ENCODE data around the gene MYBL2.

MYBL2 gene

DNA sequence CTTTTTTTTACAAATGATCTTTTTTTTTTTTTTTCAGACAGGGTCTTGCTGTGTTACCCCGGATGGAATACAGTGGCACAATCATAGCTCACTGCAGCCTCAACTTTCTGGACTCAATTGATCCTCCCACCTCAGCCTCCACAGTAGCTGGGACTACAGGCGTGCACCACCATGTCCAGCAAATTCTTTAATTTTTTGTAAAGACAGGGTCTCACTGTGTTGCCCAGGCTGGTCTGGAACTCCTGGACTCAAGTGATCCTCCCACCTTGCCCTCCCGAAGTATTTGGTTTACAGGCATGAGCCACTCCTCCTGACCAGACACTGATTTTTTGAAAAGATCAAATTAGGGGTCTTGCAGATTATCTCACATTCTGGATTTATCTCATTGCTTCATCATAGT, 11.0 kb upstream of the MYBL2 start:
- no peak for DNase-seq (ENCODE audit: insufficient read length, low spot score)
- no peak for FAIRE-seq
- TF ChIP-seq, protein P1, sequence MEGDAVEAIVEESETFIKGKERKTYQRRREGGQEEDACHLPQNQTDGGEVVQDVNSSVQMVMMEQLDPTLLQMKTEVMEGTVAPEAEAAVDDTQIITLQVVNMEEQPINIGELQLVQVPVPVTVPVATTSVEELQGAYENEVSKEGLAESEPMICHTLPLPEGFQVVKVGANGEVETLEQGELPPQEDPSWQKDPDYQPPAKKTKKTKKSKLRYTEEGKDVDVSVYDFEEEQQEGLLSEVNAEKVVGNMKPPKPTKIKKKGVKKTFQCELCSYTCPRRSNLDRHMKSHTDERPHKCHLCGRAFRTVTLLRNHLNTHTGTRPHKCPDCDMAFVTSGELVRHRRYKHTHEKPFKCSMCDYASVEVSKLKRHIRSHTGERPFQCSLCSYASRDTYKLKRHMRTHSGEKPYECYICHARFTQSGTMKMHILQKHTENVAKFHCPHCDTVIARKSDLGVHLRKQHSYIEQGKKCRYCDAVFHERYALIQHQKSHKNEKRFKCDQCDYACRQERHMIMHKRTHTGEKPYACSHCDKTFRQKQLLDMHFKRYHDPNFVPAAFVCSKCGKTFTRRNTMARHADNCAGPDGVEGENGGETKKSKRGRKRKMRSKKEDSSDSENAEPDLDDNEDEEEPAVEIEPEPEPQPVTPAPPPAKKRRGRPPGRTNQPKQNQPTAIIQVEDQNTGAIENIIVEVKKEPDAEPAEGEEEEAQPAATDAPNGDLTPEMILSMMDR (IDR thresholded peaks at IDR 0.05; ENCODE audit: insufficient read depth, missing control alignments), result no peak

DNA sequence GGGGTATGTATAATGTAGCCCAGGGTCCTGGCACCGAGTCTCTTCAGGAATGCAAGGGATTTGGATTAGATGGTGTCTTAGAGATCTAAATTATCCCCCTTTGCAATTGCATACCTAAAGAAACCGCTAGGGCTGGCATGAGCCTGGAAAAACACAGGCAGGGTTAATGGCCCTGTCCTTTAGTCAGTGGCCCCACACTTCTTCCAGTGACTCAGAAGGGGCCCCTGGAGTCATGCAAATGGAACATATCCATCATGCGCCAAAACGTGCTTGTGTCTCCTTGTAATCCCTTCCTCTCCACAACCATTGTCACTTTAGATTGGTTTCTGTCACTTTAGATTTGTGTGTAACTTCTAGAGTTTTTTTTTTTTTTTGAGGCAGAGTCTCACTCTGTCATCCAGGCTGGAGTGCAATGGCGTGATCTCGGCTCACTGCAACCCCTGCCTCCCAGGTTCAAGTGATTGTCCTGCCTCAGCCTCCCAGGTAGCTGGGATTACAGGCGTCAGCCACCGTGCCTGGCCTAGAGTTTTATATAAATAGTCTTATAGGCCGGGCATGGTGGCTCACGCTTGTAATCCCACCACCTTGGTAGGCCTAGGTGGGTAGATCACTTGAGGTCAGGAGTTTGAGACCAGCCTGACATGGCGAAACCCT, 8.7 kb upstream of the MYBL2 start:
- TF ChIP-seq, protein P1 (IDR thresholded peaks at IDR 0.05; ENCODE audit: insufficient read depth, missing control alignments), result peak; percentile 5
- DNase-seq (ENCODE audit: insufficient read length, low spot score), result no peak
- no peak for FAIRE-seq

DNA sequence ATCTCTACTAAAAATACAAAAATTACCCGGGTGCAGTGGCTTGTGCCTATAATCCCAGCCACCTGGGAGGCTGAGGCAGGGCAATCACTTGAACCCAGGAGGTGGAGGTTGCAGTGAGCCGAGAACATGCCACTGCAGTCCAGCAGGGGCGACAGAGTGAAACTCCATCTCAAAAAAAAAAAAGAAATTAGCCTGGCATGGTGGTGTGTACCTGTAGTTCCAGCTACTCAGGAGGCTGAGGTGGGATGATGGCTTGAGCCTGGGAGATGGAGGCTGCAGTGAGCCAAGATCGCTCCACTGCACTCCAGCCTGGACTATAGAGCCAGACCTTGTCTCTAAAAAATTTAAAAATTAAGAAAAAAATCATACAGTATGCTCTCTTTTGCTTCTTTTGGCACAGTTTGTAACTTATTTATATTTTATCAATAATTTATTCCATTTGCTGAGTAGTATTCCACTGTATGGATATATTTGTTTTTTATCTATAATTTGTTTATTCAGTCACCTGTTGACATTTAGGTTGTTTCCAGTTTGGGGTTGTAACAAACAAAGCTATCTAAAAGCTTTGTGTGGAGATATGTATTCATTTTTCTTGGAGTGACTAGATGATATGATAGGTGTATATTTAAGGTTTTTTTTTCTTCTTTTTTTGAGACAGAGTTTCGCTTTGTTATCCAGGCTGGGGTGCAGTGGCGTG, 8.0 kb upstream of the MYBL2 start:
- TF ChIP-seq, protein P1 (IDR thresholded peaks at IDR 0.05; ENCODE audit: insufficient read depth, missing control alignments), result no peak
- FAIRE-seq, result no peak
- DNase-seq (ENCODE audit: insufficient read length, low spot score), result no peak

DNA sequence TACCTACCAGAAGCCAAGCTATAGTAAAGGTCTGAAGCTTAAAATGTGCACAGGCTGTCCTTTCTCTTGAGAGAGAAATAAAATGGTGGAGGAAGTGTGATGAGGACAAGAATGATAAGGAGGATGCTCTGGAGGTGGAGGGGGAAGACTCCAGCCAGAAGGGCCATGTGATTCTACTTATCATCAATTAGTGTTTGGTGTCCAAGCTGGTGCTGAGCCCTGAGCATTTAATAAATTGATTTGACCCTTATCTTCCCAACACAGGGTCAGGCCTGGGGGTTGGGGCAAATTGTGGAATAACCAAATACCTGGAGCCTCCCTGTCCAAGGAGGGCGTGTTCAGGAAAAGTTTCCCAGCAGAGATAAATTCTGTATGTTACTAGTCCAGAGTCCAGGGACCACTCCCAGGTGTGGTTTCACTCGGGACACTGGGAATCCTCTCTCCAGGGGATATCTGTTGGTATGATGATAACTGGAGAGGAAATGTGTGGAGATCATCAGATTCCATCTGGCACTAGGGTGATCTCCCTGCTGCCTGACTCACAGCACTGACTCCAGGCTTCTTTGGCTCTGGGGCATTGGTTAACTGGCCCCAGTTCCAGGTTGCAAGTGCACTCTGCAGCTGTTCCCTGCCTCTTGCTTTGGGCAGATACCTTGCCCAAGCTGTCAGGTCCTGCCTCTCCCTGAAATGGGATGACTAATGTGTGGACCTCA, 3.8 kb upstream of the MYBL2 start:
- no peak for FAIRE-seq
- TF ChIP-seq, protein P1 (IDR thresholded peaks at IDR 0.05; ENCODE audit: insufficient read depth, missing control alignments), result no peak
- DNase-seq (ENCODE audit: insufficient read length, low spot score), result no peak

DNA sequence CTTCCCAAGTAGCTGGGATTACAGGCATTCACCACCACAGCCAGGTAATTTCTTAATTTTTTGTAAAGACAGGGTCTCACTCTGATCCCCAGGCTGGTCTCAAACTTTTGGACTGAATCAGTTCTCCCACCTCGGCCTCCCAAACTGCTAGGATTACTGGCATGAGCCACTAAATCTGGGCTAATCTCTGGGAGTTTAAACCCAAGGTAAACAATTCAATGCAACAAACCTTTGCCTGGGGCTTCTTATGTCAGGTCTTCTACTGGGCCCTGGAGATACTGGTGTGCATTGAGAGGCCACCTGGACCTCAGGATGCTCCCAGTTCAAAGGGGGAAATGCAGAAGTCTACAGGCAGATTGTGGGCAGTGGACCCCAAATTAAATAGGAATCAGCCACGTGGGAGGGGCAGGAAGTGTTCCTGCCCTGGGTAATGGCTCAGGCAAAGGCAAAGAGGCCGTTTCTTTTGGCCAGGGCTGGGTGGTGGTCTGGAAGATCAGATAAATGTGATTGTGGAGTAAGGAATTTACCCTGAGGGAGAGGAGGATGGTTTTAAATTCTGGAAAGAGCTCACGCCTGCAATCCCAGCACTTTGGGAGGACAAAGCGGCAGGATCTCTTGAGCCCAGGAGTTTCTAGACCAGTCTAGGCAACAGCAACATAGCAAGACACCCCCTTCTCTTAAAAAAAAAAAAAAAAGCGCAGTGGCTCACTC, 1.3 kb upstream of the MYBL2 start:
- no peak for FAIRE-seq

DNA sequence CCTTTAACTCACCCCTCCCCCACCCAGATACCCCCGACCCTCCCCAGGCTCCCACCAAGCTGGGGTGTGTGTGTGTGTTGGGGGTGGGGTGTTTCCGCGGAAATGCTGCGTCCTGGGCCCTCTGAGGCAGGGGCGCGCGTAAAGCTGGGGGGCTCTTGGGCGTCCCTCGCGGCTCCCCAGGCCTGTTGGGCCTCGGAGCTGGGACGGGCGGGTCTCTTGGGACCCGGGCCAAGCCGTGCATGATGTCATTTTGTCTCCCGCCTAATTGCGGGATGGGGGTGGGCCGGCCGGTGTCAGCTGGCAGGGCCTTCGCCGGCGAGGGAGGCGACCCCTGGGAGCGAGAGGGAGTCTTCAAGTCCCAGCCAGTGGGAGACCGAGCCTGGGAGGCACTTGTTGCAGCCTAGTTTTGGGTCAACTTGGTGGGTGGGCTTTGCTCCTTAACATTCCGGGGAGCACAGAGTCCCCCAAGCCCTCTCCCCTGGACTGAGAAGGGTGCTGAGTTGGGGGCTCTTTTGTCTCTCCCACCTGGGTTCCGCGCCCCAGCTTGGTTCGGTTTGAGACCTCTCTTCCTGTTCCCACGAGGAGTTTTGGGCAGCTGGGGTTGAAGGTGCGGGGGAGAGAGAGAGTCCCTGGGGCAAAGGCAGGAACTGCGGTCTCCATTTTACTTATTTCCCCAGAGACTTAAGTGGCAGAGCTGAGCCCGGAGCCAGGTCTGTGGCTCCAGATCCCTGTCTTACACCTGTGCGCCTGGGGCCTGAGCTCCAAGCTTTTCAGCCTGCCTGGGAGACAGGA, 623 bp downstream of the MYBL2 start:
- TF ChIP-seq, protein P1 (IDR thresholded peaks at IDR 0.05; ENCODE audit: insufficient read depth, missing control alignments), result no peak
- DNase-seq (ENCODE audit: insufficient read length, low spot score) (no peak), FAIRE-seq (no peak)

More for the DNA sequence above, 1.3 kb upstream of the MYBL2 start:
- DNase-seq (ENCODE audit: insufficient read length, low spot score), result no peak
- TF ChIP-seq, protein P1 (IDR thresholded peaks at IDR 0.05; ENCODE audit: insufficient read depth, missing control alignments), result no peak
